DOHH2 (cell line): Measurements from ENCODE around the gene LCP2.

Experiments
- H3F3A ChIP-seq: fragments of 200-600 bp; sonication (generic), shearing (Covaris generic); 2 replicates; pipeline ENCODE4 v1.6.0; 2016; ENCODE audit warnings: antibody characterized with exemption, mild to moderate bottlenecking; ENCODE audit not compliant: control insufficient read depth, insufficient read depth
- H3K27ac ChIP-seq: fragments of 200-600 bp; sonication (generic); 2 replicates; pipeline ENCODE4 v1.5.1; 2014; ENCODE audit warnings: low read depth, mild to moderate bottlenecking, low read length, moderate library complexity
- H3K27me3 ChIP-seq: fragments of 200-600 bp; sonication (generic); 2 replicates; pipeline ENCODE4 v1.6.1; 2014; ENCODE audit warnings: mild to moderate bottlenecking, low read length, mixed read lengths; ENCODE audit not compliant: control insufficient read depth
- H3K36me3 ChIP-seq: fragments of 200-600 bp; sonication (generic); 2 replicates; pipeline ENCODE4 v1.6.1; 2014; ENCODE audit warnings: mild to moderate bottlenecking, low read length, moderate library complexity, mixed read lengths; ENCODE audit not compliant: control insufficient read depth
- H3K4me1 ChIP-seq: fragments of 200-600 bp; sonication (generic); 2 replicates; pipeline ENCODE4 v1.6.1; 2014; ENCODE audit warnings: mild to moderate bottlenecking, low read length, mixed read lengths; ENCODE audit not compliant: control insufficient read depth
- H3K4me2 ChIP-seq: fragments of 200-600 bp; sonication (generic); 2 replicates; pipeline ENCODE4 v1.6.0; 2014; ENCODE audit warnings: mild to moderate bottlenecking, low read length, moderate library complexity
- H3K4me3 ChIP-seq: fragments of 200-600 bp; sonication (generic); 2 replicates; pipeline ENCODE4 v1.5.1; 2014; ENCODE audit warnings: mild to moderate bottlenecking, low read length, mixed read lengths
- H3K79me2 ChIP-seq: fragments of 200-600 bp; sonication (generic); 2 replicates; pipeline ENCODE4 v1.6.1; 2014; ENCODE audit warnings: mild to moderate bottlenecking, low read length, mixed read lengths; ENCODE audit not compliant: control insufficient read depth
- H3K9me2 ChIP-seq: fragments of 200-600 bp; sonication (generic); replicated peaks from 2 replicates; pipeline ENCODE4 v1.6.1; 2014; ENCODE audit warnings: mild to moderate bottlenecking, low read length, mixed read lengths; ENCODE audit not compliant: control insufficient read depth
- H3K9me3 ChIP-seq: fragments of 200-600 bp; sonication (generic); 2 replicates; pipeline ENCODE4 v1.6.1; 2014; ENCODE audit warnings: antibody characterized with exemption, low read length, mixed read lengths; ENCODE audit not compliant: control insufficient read depth, insufficient read depth
- H4K20me1 ChIP-seq: fragments of 200-600 bp; sonication (generic); 2 replicates; pipeline ENCODE4 v1.6.0; 2014; ENCODE audit warnings: low read depth, mild to moderate bottlenecking, antibody characterized with exemption, low read length, moderate library complexity; ENCODE audit not compliant: control insufficient read depth, insufficient read depth
- CTCF ChIP-seq: fragments of 200-600 bp; sonication (generic); IDR thresholded peaks from one replicate; pipeline ENCODE4 v1.5.1; 2014; ENCODE audit warnings: antibody characterized with exemption, mild to moderate bottlenecking, low read depth, low read length; ENCODE audit not compliant: poor library complexity, severe bottlenecking
- EZH2phosphoT487 ChIP-seq: fragments of 200-600 bp; sonication (generic); IDR thresholded peaks from 2 replicates; pipeline ENCODE4 v1.6.1; 2017; ENCODE audit warnings: borderline replicate concordance, mild to moderate bottlenecking, antibody characterized with exemption, low read length, moderate library complexity, mixed read lengths

LCP2 gene

GRCh38 chr5:170283296-170283695 lies 14.3 kb downstream of the LCP2 start:
- no peak for TF ChIP-seq EZH2phosphoT487
- no peak for TF ChIP-seq CTCF
- no peak overlapping the region for H3K27ac ChIP-seq
- H3K9me3 ChIP-seq = no peaks in the 10 kb centered on the region
- H3K36me3 ChIP-seq = no peaks in the 10 kb centered on the region
- H4K20me1 ChIP-seq = no peaks in the 10 kb centered on the region
- no peaks in the 10 kb centered on the region for H3F3A ChIP-seq
- no peak overlapping the region for H3K4me2 ChIP-seq
- H3K79me2 ChIP-seq = no peaks in the 10 kb centered on the region
- H3K9me2 ChIP-seq = no peaks in the 10 kb centered on the region
- H3K27me3 ChIP-seq = peaks cover 14% of the 10 kb centered on the region
- H3K4me3 ChIP-seq = no peak overlapping the region
- H3K4me1 ChIP-seq = peaks cover 4% of the 10 kb centered on the region; the same call in 1 of the 2 replicates

GRCh38 chr5:170280011-170280493 lies 17.5 kb downstream of the LCP2 start:
- no peaks in the 10 kb centered on the region for H3K9me3 ChIP-seq
- H3K4me1 ChIP-seq = peaks cover 4% of the 10 kb centered on the region; the same call in 1 of the 2 replicates
- H3F3A ChIP-seq = no peaks in the 10 kb centered on the region
- H3K27ac ChIP-seq = no peak overlapping the region
- TF ChIP-seq EZH2phosphoT487 = no peak
- TF ChIP-seq CTCF = no peak
- no peaks in the 10 kb centered on the region for H3K9me2 ChIP-seq
- no peak overlapping the region for H3K4me2 ChIP-seq
- peaks cover 9% of the 10 kb centered on the region for H3K27me3 ChIP-seq
- H3K36me3 ChIP-seq = no peaks in the 10 kb centered on the region
- H4K20me1 ChIP-seq = no peaks in the 10 kb centered on the region
- H3K79me2 ChIP-seq = no peaks in the 10 kb centered on the region
- H3K4me3 ChIP-seq = no peak overlapping the region

- Histone ChIP-seq H3K79me2 (no peaks in the 10 kb centered on the region), H3K9me2 (no peaks in the 10 kb centered on the region), H3F3A (no peaks in the 10 kb centered on the region), H4K20me1 (no peaks in the 10 kb centered on the region), H3K9me3 (no peaks in the 10 kb centered on the region), H3K4me2 (no peak overlapping the region), H3K4me3 (no peak overlapping the region), H3K36me3 (no peaks in the 10 kb centered on the region), H3K27ac (no peak overlapping the region), H3K4me1 (peaks cover 4% of the 10 kb centered on the region; the same call in 1 of the 2 replicates), H3K27me3 (peaks cover 7% of the 10 kb centered on the region)
- no peak for TF ChIP-seq CTCF
Observed at GRCh38 chr5:170279459-170279817, 18.1 kb downstream of the LCP2 start.
